GM18499 (cell line): ENCODE data around the gene RPRD1B.
"Not testable (repeated sequence)": the region's sequence is repeated elsewhere in the genome, so short reads cannot be mapped to it uniquely, and the experiment has no call there.

ENCODE experiments used
- ATAC-seq: cut with Tn5 transposase; IDR thresholded peaks from one replicate; pipeline ENCODE4 v1.9.1; 2021; ENCODE audit warnings: moderate number of reproducible peaks; ENCODE audit not compliant: insufficient read depth, unreplicated experiment

Gene RPRD1B

GRCh38 chr20:38000293-38000692 is 33.3 kb upstream of the RPRD1B start:
- no peak for ATAC-seq

DNA sequence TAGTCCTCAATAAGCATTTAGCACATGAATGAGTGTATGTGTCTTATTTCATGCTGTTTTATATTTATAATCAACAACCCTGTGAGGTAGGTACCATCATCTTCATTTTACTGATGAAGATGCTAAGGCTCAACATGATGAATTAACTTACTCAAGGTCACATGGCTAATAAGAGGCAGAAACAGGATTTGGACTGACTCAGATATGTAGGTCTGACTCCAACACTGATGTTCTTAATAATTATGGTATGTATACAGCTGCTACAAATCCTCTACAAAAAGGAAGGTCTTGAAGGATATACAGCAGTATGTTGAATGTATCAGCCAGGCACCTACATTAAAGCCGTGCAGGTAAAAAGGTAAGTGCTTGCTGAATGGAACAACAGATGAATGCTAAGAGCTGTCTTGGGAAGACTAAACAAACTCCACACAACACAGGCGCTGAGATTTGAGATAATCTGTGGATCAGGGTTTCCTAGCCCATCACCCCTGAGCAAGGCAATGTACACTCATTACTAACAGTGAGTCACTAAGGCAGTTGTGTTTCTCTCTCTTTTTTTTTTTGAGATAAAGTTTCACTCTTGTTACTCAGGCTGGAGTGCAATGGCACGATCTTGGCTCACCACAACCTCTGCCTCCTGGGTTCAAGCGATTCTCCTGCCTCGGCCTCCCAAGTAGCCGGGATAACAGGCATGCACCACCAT is 32.2 kb upstream of the RPRD1B start:
- no peak for ATAC-seq

- ATAC-seq = no peak
Measured at GRCh38 chr20:38001981-38002380, 31.6 kb upstream of the RPRD1B start.

- ATAC-seq = no peak
Measured at GRCh38 chr20:38002422-38002821, 31.1 kb upstream of the RPRD1B start.

DNA sequence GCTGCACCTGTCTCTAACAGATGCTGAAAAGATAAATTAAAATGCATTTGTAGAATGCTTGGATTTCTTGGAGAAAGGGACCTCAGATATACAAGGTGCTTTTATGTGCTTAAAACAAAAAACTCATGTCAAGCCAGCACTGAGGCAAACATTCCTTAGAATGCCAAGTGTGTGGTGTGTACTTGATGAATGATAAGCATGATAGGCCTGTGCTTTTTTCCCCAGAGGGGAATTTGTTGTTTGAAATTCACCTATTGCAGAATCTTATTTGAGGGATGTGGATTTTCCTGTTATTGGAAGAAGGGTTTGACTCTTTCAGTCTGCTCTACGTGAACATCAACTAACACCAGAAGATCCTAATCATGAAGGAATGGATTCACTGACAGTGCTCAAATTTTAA is 29.1 kb upstream of the RPRD1B start:
- ATAC-seq = no peak

- no peak for ATAC-seq
Measured at GRCh38 chr20:38005903-38006302, 27.6 kb upstream of the RPRD1B start.

GRCh38 chr20:38007526-38007925 is 26.0 kb upstream of the RPRD1B start:
- no peak for ATAC-seq

DNA sequence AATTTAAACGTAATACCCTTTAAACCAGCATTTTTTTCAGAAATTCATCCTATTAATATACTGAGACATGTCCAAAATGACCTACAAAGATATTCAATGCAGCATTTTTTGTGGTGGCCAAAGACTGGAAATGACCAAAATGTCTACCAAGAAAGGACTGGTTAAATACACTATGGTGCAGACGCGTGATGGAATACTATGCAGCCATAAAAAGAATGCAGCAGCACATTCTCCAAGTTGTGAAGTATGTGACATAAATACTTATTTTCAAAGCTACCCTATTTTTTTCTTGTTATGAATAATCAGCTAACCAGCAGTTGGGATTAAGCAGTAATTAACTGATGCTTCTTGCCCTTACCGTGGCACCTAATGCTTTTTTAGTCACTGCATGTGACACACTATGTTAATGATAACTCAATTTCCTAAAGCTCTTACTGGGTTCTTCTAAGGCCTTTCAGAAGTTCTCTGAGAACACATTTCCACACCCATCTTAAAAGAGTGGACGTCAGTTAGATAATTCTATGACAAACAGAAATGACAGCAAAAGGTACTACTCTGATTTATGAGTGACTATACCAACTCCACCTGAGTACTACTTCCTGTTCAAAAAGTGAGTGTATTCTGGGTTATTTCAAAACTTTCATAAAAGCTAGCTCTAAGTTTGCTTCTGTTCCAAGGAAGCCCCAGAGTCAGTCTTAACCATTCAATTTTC is 25.2 kb upstream of the RPRD1B start:
- ATAC-seq = no peak

- not testable (repeated sequence) for ATAC-seq
Measured at GRCh38 chr20:38009416-38009815, 24.1 kb upstream of the RPRD1B start.

- no peak for ATAC-seq
Measured at GRCh38 chr20:38011696-38012095, 21.9 kb upstream of the RPRD1B start.

DNA sequence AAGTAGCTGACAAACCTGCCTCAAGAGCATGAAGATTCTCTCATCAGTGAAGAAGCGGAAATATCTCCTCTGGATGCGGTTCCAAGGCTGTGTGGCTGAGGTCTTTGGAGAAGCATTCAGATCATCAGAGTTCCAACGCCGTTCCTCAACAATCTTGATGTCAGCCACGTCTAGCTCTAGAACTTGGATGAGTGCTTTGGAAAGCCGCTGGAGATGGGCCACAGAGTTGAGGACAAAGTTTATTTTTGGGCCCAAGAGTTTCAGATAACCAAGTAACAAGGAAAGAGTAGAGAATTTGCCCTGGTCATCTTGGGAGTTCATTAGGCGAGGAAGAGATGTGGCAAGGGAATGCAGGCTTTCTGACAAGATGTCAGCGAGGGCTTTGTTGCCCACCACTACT is 21.2 kb upstream of the RPRD1B start:
- no peak for ATAC-seq

GRCh38 chr20:38013887-38014286 is 19.7 kb upstream of the RPRD1B start:
- no peak for ATAC-seq

GRCh38 chr20:38017959-38018358 is 15.6 kb upstream of the RPRD1B start:
- no peak for ATAC-seq

DNA sequence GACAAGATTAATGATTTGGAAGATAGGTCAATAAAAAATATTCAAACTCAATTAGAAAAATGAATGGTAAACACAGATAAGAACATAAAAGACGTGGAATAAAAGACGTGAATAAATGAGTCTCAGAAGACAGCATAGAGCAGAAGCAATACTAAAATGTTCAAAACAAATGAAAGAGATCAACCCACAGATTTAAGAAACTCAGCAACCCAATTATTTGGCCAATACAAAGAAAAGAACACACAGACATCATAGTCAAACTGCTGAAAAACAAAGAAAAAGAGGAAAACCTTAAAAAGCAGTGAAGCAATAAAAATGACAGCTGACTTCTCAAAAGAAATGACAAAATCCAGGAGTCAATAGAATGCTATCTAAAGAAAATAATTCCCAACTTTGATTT is 15.2 kb upstream of the RPRD1B start:
- no peak for ATAC-seq

DNA sequence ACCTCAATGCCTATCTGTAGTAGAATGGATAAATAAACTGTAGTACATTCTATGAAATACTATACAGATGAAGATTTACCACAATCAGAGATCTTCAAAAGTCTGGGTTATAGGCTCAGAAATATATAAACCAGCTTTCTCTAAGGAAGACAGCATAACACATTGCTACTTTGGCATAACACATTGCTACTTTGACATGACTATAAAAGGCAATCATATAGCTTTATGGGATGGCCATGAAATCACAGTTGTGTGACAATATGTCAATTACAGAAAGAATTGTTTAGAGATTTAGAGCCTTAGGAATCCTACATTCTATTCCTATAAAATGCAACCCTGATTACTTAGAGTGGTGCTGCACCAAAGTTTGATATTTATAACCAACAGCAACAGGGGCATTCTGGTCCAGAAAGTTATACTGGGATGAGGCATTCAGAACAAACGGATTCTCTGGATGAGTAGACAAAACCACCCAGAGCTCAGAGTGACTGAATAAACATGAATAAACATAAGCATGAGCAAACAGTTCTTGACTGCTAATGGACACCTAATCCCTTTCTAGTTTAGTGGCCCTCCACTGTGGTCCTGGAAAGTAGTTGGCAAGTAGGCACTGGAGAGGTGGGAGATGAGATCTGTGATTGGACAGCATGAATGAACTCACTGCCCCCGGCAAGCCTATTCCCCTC is 12.3 kb upstream of the RPRD1B start:
- no peak for ATAC-seq

DNA sequence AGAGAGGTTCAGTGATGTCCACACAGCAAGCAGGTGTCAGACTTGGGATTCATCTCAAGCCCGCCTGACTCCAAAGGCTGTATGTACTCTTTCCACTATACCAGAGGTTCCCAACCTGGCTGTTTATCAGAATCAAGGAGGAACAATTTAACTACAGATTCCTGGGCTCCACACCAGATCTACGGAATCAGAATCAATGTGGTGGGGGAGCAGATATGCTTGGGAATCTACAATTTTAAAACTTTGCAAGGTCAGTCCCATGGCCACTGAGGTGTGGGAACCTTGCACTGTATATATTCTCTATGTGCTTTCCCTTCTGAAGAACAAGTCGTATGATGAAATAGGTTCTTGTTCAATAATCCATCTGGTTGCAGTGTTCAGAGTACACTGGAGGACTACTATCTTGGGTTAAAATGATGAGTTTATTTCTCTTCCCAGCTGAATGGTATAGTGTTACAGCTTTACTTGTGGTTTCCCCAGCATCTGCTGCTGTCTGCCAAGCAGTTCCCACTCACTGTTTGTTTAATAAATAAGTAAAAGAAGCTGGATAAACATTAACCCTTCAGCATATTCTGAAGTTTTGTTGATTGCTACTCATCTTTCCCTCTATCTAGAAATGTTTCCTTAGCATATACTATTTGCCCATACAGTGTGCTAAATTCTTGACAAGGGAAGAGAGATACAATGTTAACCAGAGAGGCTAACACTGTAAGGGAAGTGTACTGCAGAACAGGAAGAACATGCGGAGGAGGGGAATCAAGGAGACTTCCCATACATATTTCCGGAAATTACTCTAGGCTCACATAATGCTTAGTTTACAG is 10.2 kb upstream of the RPRD1B start:
- no peak for ATAC-seq

- ATAC-seq = no peak
Measured at GRCh38 chr20:38024496-38024895, 9.1 kb upstream of the RPRD1B start.

DNA sequence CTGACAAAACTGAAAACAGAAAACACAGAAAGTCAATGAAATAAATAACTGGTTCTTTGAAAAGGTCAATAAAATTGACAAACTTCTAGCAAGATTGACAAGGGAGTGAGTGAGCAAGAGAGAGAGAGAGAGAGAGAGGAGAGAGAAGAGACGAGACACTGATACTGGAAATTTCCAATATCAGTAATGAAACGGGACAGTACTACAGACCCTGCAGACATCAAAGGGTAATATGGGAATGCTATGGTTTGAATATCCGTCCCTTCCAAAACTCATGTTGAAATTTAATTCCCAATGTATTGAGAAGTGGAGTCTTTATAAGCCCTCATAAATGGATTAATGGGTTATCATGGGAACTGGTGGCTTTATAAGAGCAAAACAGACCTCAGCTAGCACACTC is 4.1 kb upstream of the RPRD1B start:
- ATAC-seq = no peak

- ATAC-seq = no peak
Measured at GRCh38 chr20:38031957-38032356, 1.6 kb upstream of the RPRD1B start.

DNA sequence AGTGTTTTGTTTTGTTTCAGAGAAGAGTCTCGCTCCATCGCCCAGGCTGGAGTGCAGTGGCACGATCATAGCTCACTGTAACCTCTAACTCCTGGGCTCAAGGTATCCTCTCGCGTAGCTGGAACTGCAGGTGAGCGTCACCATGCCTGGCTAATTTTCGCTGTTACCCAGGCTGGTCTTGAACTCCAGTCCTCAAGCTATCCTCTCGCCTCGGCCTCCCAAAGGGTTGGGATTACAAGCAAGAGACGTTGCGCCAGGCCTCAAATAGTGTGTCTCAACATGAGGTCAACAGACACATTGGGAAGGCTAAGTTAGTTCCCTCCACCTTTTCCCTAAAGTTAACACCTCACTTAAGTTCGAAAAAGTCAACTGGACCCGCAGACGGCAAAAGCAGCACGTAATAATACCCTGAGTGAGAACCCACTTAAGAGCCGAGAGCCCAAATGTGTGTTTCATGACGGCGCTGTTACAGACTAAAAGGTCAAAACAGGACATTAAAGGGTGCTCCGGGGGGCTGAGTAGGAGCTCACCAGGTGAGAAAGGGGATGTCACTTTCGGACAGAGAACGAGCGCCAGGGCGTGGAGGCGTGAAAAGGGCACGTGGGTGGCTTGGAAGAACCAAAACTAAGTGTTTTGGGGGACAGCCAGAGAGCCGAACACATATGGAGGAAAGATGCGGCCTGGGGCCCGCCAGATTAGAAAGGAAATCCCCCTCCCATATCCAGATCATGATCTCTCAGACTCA is 789 bp upstream of the RPRD1B start:
- peak; percentile 18 for ATAC-seq
